Panc1 (cell line): ENCODE data around the gene CCDC12.

Experiments
- CTCF ChIP-seq: fragments of 450-650 bp; IDR thresholded peaks from 2 replicates; pipeline ENCODE4 v1.5.1; 2017; ENCODE audit warnings: mild to moderate bottlenecking
- REST ChIP-seq, 2 experiments: IDR thresholded peaks; 2 replicates each; pipeline ENCODE4 v1.6.1; 2011 to 2012; ENCODE audit warnings: low read depth in 2 of 2, control low read depth in 1 of 2, low read length in 1 of 2, mild to moderate bottlenecking in 1 of 2, moderate library complexity in 1 of 2; ENCODE audit not compliant: insufficient read depth in 1 of 2

GRCh38 chr3:47000198-47000815 is 23.8 kb upstream of the CCDC12 start:
- no peak for TF ChIP-seq CTCF
- no peak for TF ChIP-seq REST (IDR thresholded peaks at IDR 0.05; ENCODE audit: insufficient read depth in 1 of 2, low read depth in 2 of 2, low read length in 1 of 2)
